HG02884 (cell line): Measurements from ENCODE around the gene FBXO7.

Experiments used
- ATAC-seq: cut with Tn5 transposase; IDR thresholded peaks from one replicate; pipeline ENCODE4 v1.9.1; 2021; ENCODE audit warnings: mild to moderate bottlenecking, moderate library complexity; ENCODE audit not compliant: unreplicated experiment

Gene FBXO7

DNA sequence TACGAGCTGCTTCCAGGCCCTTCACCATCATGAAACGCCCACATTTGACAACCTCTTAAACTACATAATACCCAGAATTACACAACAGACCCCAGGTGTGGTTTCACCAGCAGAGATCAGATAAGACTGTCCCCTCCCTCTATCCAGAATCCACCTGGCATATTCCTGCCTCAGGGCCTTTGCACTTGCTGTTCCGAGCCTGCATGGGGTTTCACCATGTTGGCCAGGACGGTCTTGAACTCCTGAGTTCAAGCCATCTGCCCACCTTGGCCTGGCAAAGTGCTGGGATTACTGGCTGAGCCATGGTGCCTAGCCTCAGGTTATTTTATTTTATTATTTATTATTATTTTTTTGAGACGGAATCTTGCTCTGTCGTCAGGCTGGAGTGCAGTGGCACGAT is 73.4 kb downstream of the FBXO7 start:
- no peak for ATAC-seq
